PC-9 (cell line): ENCODE data around the gene ADCY3.

Source experiments
- EZH2 ChIP-seq: fragments of 200-600 bp; sonication (generic); IDR thresholded peaks from 2 replicates; pipeline ENCODE4 v1.8.0; 2017; ENCODE audit warnings: antibody characterized with exemption, low read depth
- TF ChIP-seq, protein P1 (sequence below): fragments of 200-600 bp; sonication (generic); conservative IDR thresholded peaks from 2 replicates; pipeline ENCODE4 v1.6.1; 2017; ENCODE audit warnings: mixed run types, antibody characterized with exemption, mild to moderate bottlenecking, moderate library complexity

DNA sequence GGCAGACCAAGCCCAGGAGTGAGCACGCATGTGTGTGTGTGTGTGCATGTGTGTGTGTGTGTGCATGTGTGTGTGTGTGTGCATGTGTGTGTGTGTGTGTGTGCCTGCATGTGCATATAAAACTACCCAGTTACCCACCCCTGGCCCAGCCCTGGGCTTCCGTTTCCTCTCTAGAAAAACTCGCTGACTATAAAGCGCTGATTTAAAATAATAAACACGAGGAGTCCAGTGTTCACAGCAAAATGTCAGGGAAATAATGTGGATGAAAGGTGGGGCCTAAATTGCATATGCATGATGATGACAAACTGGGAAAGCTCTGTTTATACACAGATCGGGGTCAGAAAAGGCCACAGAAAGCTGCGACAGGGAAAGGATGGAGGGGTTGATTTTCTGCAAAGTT is 7.5 kb downstream of the ADCY3 start:
- TF ChIP-seq, protein P1, sequence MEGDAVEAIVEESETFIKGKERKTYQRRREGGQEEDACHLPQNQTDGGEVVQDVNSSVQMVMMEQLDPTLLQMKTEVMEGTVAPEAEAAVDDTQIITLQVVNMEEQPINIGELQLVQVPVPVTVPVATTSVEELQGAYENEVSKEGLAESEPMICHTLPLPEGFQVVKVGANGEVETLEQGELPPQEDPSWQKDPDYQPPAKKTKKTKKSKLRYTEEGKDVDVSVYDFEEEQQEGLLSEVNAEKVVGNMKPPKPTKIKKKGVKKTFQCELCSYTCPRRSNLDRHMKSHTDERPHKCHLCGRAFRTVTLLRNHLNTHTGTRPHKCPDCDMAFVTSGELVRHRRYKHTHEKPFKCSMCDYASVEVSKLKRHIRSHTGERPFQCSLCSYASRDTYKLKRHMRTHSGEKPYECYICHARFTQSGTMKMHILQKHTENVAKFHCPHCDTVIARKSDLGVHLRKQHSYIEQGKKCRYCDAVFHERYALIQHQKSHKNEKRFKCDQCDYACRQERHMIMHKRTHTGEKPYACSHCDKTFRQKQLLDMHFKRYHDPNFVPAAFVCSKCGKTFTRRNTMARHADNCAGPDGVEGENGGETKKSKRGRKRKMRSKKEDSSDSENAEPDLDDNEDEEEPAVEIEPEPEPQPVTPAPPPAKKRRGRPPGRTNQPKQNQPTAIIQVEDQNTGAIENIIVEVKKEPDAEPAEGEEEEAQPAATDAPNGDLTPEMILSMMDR: no peak
- TF ChIP-seq EZH2: no peak
